ENCODE measurements around the gene ZNF185.

Gene ZNF185

GRCh38 chrX:152896450-152896849, 1.4 kb upstream of the ZNF185 start:
- Histone ChIP-seq H2BK5ac (ENCODE audit: low read length) (no peak overlapping the region), H3K4me1 (ENCODE audit: control insufficient read depth, low read depth, low read length) (peaks cover 3% of the 10 kb centered on the region), H3K36me3 (ENCODE audit: control insufficient read depth, insufficient read depth, low read length) (no peaks in the 10 kb centered on the region), H3K79me1 (ENCODE audit: low read length) (no peaks in the 10 kb centered on the region), H2BK15ac (replicated peaks; ENCODE audit: low read depth) (no peak overlapping the region), H3K23ac (ENCODE audit: low read length) (no peak overlapping the region), H4K5ac (ENCODE audit: low read length) (no peak overlapping the region), H3K18ac (ENCODE audit: low read length) (no peak overlapping the region), H3K27ac (ENCODE audit: low read depth, low read length) (no peak overlapping the region), H2AK5ac (ENCODE audit: low read length) (no peak overlapping the region), H4K8ac (ENCODE audit: low read depth, low read length) (no peak overlapping the region), H3K4me2 (ENCODE audit: low read length) (no peak overlapping the region), H3K4me3 (ENCODE audit: low read length) (no peak overlapping the region), H3K56ac (ENCODE audit: low read length) (no peak overlapping the region), H2BK120ac (ENCODE audit: low read depth, low read length) (no peak overlapping the region), H3K79me2 (ENCODE audit: control insufficient read depth, insufficient read depth, low read length) (no peaks in the 10 kb centered on the region), H3K4ac (ENCODE audit: low read depth, low read length) (no peak overlapping the region), H3K9ac (ENCODE audit: low read length) (no peak overlapping the region), H3K27me3 (ENCODE audit: insufficient read depth, low read length, poor library complexity) (no peaks in the 10 kb centered on the region)
- no CpG with 5 or more reads among the region's 8 CpGs for WGBS (ENCODE audit: extremely low coverage, insufficient coverage, low lambda C conversion rate)
- DNase-seq = no peak

- Histone ChIP-seq H2BK5ac (ENCODE audit: low read length) (no peak overlapping the region), H3K56ac (ENCODE audit: low read length) (peak overlapping the region; percentile 81), H4K8ac (ENCODE audit: low read depth, low read length) (no peak overlapping the region), H3K27me3 (ENCODE audit: insufficient read depth, low read length, poor library complexity) (no peaks in the 10 kb centered on the region), H2BK15ac (replicated peaks; ENCODE audit: low read depth) (no peak overlapping the region), H3K79me1 (ENCODE audit: low read length) (no peaks in the 10 kb centered on the region), H3K27ac (ENCODE audit: low read depth, low read length) (no peak overlapping the region), H3K4me3 (ENCODE audit: low read length) (no peak overlapping the region), H2AK5ac (ENCODE audit: low read length) (no peak overlapping the region), H2BK120ac (ENCODE audit: low read depth, low read length) (no peak overlapping the region), H3K4ac (ENCODE audit: low read depth, low read length) (no peak overlapping the region), H3K4me2 (ENCODE audit: low read length) (peak overlapping the region; percentile 22), H3K36me3 (ENCODE audit: control insufficient read depth, insufficient read depth, low read length) (no peaks in the 10 kb centered on the region), H3K4me1 (ENCODE audit: control insufficient read depth, low read depth, low read length) (peaks cover 3% of the 10 kb centered on the region), H3K18ac (ENCODE audit: low read length) (peak overlapping the region; percentile 71), H3K23ac (ENCODE audit: low read length) (no peak overlapping the region), H4K5ac (ENCODE audit: low read length) (no peak overlapping the region), H3K79me2 (ENCODE audit: control insufficient read depth, insufficient read depth, low read length) (no peaks in the 10 kb centered on the region), H3K9ac (ENCODE audit: low read length) (peak overlapping the region; percentile 62)
- no CpG with 5 or more reads among the region's 10 CpGs for WGBS (ENCODE audit: extremely low coverage, insufficient coverage, low lambda C conversion rate)
- DNase-seq = no peak
These were observed 575 bp downstream of the ZNF185 start for GRCh38 chrX:152898442-152898841.

- H3K9ac ChIP-seq (ENCODE audit: low read length) = no peak overlapping the region
- H4K8ac ChIP-seq (ENCODE audit: low read depth, low read length) = no peak overlapping the region
- H3K79me1 ChIP-seq (ENCODE audit: low read length) = no peaks in the 10 kb centered on the region
- H3K27me3 ChIP-seq (ENCODE audit: insufficient read depth, low read length, poor library complexity) = no peaks in the 10 kb centered on the region
- H2BK15ac ChIP-seq (replicated peaks; ENCODE audit: low read depth) = no peak overlapping the region
- no peak overlapping the region for H3K23ac ChIP-seq (ENCODE audit: low read length)
- H3K79me2 ChIP-seq (ENCODE audit: control insufficient read depth, insufficient read depth, low read length) = no peaks in the 10 kb centered on the region
- no CpG with 5 or more reads among the region's 16 CpGs for WGBS (ENCODE audit: extremely low coverage, insufficient coverage, low lambda C conversion rate)
- peaks cover 3% of the 10 kb centered on the region for H3K4me1 ChIP-seq (ENCODE audit: control insufficient read depth, low read depth, low read length)
- no peak overlapping the region for H3K4me3 ChIP-seq (ENCODE audit: low read length)
- DNase-seq = no peak
- no peak overlapping the region for H3K4me2 ChIP-seq (ENCODE audit: low read length)
- H2BK5ac ChIP-seq (ENCODE audit: low read length) = no peak overlapping the region
- H2AK5ac ChIP-seq (ENCODE audit: low read length) = no peak overlapping the region
- no peak overlapping the region for H3K18ac ChIP-seq (ENCODE audit: low read length)
- H3K56ac ChIP-seq (ENCODE audit: low read length) = no peak overlapping the region
- no peak overlapping the region for H3K4ac ChIP-seq (ENCODE audit: low read depth, low read length)
- no peak overlapping the region for H3K27ac ChIP-seq (ENCODE audit: low read depth, low read length)
- no peak overlapping the region for H2BK120ac ChIP-seq (ENCODE audit: low read depth, low read length)
- no peak overlapping the region for H4K5ac ChIP-seq (ENCODE audit: low read length)
- H3K36me3 ChIP-seq (ENCODE audit: control insufficient read depth, insufficient read depth, low read length) = no peaks in the 10 kb centered on the region
These were observed 1.4 kb downstream of the ZNF185 start for GRCh38 chrX:152899111-152899873.

DNA sequence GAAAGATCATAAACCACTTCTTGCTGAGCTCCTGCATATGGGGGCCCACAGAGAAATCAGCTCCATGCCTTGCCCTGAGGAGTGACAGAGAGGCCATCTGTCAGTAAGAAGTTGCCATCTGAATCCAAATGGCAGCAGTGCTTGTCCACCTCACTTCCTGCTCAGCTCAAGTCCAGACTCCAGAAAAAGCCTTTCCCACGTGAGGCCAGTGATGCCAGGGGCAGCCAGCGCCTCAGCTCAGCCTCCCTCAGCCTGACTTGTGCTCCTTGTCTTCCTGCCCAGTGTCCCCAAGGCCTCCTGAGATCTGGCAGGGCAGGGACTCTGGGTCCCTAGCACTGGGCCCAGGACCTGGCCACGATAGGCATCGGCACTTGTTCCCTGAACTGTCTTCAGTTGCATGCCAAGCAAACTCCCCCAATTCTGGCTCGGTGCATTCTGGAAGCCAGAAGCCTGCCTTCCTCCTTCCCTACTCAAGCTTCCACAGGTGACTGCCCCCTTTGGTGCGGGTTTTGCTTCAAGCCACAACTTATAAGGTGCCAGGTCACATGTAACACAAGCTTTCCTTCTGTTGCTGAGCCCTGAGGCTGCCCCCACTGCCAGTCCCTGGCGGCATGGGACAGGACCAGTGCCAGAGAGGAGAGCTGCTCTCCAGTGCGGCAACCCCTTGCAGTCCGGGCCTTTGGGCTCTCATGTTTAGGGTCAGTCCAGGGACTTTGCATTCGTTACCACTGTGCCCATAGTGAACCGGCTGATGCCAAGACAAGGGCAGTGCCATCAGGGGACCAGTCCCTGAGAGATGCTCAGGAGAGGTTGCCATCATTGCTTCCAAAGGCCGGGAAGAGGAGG, 2.2 kb downstream of the ZNF185 start:
- Histone ChIP-seq H3K36me3 (ENCODE audit: control insufficient read depth, insufficient read depth, low read length) (no peaks in the 10 kb centered on the region), H3K27ac (ENCODE audit: low read depth, low read length) (no peak overlapping the region), H3K4me3 (ENCODE audit: low read length) (no peak overlapping the region), H3K27me3 (ENCODE audit: insufficient read depth, low read length, poor library complexity) (no peaks in the 10 kb centered on the region), H2BK15ac (replicated peaks; ENCODE audit: low read depth) (no peak overlapping the region), H3K4ac (ENCODE audit: low read depth, low read length) (no peak overlapping the region), H3K9ac (ENCODE audit: low read length) (no peak overlapping the region), H3K18ac (ENCODE audit: low read length) (no peak overlapping the region), H2AK5ac (ENCODE audit: low read length) (no peak overlapping the region), H3K4me2 (ENCODE audit: low read length) (no peak overlapping the region), H2BK5ac (ENCODE audit: low read length) (no peak overlapping the region), H2BK120ac (ENCODE audit: low read depth, low read length) (no peak overlapping the region), H4K8ac (ENCODE audit: low read depth, low read length) (no peak overlapping the region), H3K56ac (ENCODE audit: low read length) (no peak overlapping the region), H3K23ac (ENCODE audit: low read length) (no peak overlapping the region), H3K79me2 (ENCODE audit: control insufficient read depth, insufficient read depth, low read length) (no peaks in the 10 kb centered on the region), H3K4me1 (ENCODE audit: control insufficient read depth, low read depth, low read length) (peaks cover 3% of the 10 kb centered on the region), H4K5ac (ENCODE audit: low read length) (no peak overlapping the region), H3K79me1 (ENCODE audit: low read length) (no peaks in the 10 kb centered on the region)
- no CpG with 5 or more reads among the region's 12 CpGs for WGBS (ENCODE audit: extremely low coverage, insufficient coverage, low lambda C conversion rate)
- no peak for DNase-seq

- Histone ChIP-seq H3K4me3 (ENCODE audit: low read length) (no peak overlapping the region), H3K27ac (ENCODE audit: low read depth, low read length) (no peak overlapping the region), H3K56ac (ENCODE audit: low read length) (no peak overlapping the region), H3K18ac (ENCODE audit: low read length) (no peak overlapping the region), H3K27me3 (ENCODE audit: insufficient read depth, low read length, poor library complexity) (no peaks in the 10 kb centered on the region), H2BK15ac (replicated peaks; ENCODE audit: low read depth) (no peak overlapping the region), H3K9ac (ENCODE audit: low read length) (no peak overlapping the region), H3K79me2 (ENCODE audit: control insufficient read depth, insufficient read depth, low read length) (no peaks in the 10 kb centered on the region), H2BK5ac (ENCODE audit: low read length) (no peak overlapping the region), H2AK5ac (ENCODE audit: low read length) (no peak overlapping the region), H4K8ac (ENCODE audit: low read depth, low read length) (no peak overlapping the region), H3K4me1 (ENCODE audit: control insufficient read depth, low read depth, low read length) (peaks cover 3% of the 10 kb centered on the region), H3K36me3 (ENCODE audit: control insufficient read depth, insufficient read depth, low read length) (no peaks in the 10 kb centered on the region), H3K4me2 (ENCODE audit: low read length) (no peak overlapping the region), H4K5ac (ENCODE audit: low read length) (no peak overlapping the region), H3K23ac (ENCODE audit: low read length) (no peak overlapping the region), H2BK120ac (ENCODE audit: low read depth, low read length) (no peak overlapping the region), H3K79me1 (ENCODE audit: low read length) (no peaks in the 10 kb centered on the region), H3K4ac (ENCODE audit: low read depth, low read length) (no peak overlapping the region)
- WGBS (ENCODE audit: extremely low coverage, insufficient coverage, low lambda C conversion rate) = no CpG with 5 or more reads among the region's 8 CpGs
- no peak for DNase-seq
These were observed 3.1 kb downstream of the ZNF185 start for GRCh38 chrX:152900937-152901445.

All from mesendoderm (in vitro differentiated cells).